Left ventricle myocardium superior (tissue), 1 donor: ENCODE data around the gene RASAL2. TPM values are rescaled to one million over a fixed set of nuclear protein-coding genes. Genes with fewer than 3 reads are reported as not detected.
"Not testable (repeated sequence)": the region's sequence is repeated elsewhere in the genome, so short reads cannot be mapped to it uniquely, and the experiment has no call there.

ENCODE experiments used
- ATAC-seq: fragments of 200-7000 bp; cut with Tn5 transposase; one replicate; pipeline ENCODE4 v1.9.1; 2020; ENCODE audit warnings: mild to moderate bottlenecking, moderate library complexity
- DNase-seq: peaks from one replicate; pipeline ENCODE4 v3.0.0-alpha.2; 2020
- intact Hi-C: fragments of 100-400 bp; cut with micrococcal nuclease; formaldehyde crosslinking; loops from one replicate; pipeline ENCODE4 v1.11.0; 2022
- total RNA-seq: library from RNA; stranded (reverse); fragmentation: NEBNext Ultra II Directional; extraction: Animal tissue kit (Norgen Biotek cat#: 25700); gene quantifications from one replicate; pipeline ENCODE4 v1.2.1, GENCODE V29; 2021
- donor health status: DM: no; HTN: yes; CAD: no; lungs with severe emphysema.

Gene RASAL2
- total RNA-seq, 1 donor from 2014 or later, result 26.4 TPM

DNA sequence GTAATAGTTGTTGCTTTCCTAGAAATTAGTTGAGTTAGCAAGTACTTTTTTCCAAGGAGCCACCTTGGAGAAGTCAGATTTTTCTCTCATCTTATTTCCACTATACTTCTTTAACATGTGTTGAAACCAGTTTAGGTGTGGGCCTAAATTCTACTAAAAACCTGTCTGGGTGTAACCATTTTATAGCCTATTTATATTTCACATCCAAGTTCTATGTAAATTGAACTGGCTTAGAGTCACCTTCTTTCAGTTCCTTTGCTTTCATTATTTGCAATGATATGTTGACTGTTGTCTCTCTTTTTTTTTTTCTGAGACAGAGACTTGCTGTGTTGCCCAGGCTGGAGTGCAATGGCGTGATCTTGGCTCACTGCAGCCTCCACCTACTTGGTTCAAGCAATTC, 207.2 kb downstream of the RASAL2 start:
- DNase-seq, result no peak
- intact Hi-C loops, result loop anchor here (10.0 kb wide), 1 partner anchor 204 kb away; no protein-coding TSS in a partner anchor
- no peak for ATAC-seq

DNA sequence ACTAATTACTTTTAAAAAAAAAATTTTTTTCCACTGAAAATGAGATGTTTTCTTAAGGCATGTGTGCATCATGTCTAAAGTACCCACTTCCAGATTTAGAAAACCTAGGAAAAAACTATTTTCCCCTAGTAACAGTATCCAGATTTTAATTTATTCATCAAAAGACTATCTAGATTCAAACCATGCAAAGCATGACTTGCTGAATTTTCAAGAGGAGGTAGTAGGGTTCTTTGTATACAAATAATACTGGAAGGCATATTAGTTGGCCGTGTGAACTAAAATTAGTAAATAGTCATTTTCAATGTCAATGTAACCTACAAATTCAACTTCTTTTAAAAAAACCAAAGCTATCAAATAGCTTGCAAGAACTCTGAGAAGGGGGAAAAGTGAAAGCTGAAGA, 213.4 kb downstream of the RASAL2 start:
- no peak for DNase-seq
- intact Hi-C loops, result loop anchor here (10.0 kb wide), 1 partner anchor 198 kb away; no protein-coding TSS in a partner anchor
- ATAC-seq, result no peak

DNA sequence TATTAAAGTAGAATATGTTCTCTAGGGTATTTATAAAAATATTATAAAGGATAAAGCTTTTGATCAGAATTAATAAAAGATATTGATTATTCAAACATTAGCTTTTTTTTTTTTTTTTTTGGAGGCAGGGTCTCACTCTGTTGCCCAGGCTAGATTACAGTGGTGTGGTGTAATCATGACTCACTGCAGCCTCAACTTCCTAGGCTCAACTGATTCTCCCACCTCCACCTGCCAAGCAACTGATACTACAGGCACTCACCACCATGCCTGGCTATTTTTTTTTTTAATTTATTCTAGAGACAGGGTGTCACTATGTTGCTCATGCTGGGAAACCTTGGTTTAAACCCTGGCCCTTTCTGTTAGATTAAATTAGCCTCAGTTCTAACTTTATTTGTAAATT, 214.5 kb downstream of the RASAL2 start:
- intact Hi-C loops, result loop anchor here (10.0 kb wide), 1 partner anchor 196 kb away; no protein-coding TSS in a partner anchor
- ATAC-seq, result no peak
- no peak for DNase-seq

DNA sequence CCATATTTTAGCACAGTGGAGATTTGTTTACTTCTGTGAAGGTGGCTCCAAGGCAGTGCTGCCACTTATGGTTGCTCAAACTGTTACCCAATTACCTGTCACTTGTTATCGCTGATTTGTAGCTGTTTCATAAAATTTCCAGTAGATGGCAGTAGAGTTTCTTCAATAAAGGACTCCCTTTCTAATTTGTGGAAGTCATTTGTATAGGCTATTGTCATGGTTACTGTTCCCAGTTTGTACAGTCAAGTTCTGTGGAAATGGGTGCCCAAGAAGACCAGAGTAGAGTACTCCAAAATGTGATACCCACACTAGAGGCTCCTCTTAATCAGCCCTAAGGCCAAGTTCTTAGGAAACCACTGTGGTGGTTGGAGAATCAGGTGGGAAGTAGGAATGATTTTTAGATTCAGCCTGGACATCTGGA, 216.8 kb downstream of the RASAL2 start:
- DNase-seq, result no peak
- peak; percentile 88 for ATAC-seq
- intact Hi-C loops, result no loop called here

DNA sequence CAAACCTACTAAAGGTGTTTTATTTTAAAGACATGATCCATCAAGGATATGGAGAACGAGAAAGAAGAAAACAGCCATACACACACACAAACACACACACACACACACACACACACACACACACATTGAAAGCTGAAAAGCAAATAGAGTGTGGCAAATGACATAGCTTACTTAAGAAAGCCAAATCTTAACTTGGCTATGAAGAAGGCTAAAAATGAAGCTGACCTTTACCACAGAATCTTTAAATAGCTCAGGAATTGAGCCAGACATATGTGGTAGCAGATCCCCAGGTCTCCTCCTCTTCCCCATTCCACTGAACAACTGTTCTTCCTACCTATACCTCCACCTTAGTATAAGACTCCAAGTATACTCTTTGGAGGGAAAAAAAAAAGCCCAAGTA, 217.3 kb downstream of the RASAL2 start:
- DNase-seq (no peak), ATAC-seq (peak; percentile 82)
- intact Hi-C loops, result no loop called here

DNA sequence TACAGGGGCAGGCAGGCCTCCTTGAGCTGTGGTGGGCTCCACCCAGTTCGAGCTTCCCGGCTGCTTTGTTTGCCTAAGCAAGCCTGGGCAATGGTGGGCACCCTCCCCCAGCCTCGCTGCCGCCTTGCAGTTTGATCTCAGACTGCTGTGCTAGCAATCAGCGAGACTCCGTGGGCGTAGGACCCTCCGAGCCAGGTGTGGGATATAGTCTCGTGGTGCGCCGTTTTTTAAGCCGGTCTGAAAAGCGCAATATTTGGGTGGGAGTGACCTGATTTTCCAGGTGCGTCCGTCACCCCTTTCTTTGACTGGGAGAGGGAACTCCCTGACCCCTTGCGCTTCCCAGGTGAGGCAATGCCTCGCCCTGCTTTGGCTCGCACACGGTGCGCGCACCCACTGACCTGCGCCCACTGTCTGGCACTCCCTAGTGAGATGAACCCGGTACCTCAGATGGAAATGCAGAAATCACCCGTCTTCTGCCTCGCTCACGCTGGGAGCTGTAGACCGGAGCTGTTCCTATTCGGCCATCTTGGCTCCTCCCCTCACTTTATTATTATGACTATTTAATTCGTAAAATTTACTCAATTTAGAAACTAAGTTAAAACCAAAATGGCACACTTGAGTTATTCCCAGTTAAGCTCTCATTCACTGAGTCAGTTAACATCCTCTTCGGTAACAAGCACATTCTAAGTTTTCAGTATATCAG, 226.5 kb downstream of the RASAL2 start:
- ATAC-seq, intact Hi-C loops, DNase-seq: not testable (repeated sequence)

DNA sequence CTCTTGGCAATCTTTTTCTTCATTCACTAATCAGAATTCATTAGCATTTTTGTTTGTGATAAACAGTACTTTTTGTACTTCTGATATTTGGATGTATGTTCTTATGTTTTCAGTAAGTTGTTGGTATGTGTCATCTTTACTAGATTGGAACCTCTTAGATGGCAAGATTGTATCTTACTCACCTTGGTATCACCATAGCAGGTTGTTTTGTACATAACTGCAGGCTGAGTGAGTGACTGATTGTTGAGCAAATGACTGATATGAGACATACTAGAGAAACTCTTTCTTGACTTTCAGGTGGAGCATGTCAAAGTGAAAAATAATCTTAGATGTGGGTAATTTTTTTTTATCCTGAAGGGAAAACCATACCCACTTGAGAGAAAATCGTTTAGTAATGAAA, 229.2 kb downstream of the RASAL2 start:
- DNase-seq, result no peak
- intact Hi-C loops, result no loop called here
- ATAC-seq, result no peak

DNA sequence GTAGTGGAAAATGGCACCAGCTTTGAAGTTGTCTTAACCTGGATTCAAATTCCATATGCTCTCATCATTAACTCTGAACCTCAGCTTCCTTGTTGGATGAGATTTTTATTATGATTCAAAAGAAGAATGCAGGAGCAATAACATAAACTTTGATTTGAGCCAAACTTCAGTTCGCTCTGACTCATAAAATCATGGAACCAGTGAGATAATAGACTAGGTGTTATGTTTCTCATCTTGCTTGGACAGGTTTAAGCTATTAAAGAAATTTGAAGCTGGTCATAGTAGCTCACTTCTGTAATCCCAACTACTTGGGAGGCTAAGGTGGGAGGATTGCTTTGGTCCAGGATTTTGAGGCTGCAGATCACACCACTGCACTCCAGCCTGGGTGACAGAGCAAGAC, 230.1 kb downstream of the RASAL2 start:
- DNase-seq (no peak), ATAC-seq (no peak)
- intact Hi-C loops, result no loop called here

DNA sequence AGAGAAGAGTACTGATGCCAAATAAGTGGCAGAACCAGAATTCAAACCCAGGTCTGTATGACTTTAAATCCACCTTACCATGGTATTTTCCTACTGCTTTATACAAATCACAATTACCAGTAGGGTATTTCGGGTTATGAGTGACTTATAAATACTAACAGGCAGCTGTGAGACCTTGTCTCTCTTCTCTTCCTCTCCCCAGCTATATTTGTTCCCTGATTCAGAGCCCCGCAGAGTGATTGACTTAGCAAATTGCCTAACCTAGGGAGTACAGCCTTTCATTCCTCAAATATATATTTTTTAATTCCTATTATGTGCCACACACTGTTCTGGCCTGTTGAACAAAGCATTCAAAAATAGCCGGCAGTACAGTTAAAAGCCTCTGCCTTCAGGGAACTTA, 234.8 kb downstream of the RASAL2 start:
- intact Hi-C loops, result no loop called here
- no peak for DNase-seq
- ATAC-seq, result peak; percentile 80

DNA sequence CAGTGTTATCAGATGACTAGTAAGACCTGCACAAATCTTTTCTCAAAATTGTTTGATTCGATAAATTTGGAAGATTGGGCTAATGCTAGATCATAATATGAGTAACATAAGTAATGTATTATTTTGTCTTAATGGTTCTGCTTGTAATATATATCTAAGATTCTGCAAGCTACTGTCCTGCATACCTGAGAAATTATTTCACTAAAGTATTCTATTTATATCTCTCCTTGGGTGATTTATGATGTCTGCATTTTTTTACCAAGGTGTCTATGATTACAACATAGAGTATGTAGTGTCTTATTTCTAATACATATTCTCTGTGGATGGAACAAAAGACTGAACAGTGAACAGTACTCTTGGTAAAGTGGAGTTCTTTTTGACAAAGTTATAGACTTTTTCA, 236.2 kb downstream of the RASAL2 start:
- ATAC-seq (no peak), DNase-seq (no peak)
- intact Hi-C loops, result no loop called here

DNA sequence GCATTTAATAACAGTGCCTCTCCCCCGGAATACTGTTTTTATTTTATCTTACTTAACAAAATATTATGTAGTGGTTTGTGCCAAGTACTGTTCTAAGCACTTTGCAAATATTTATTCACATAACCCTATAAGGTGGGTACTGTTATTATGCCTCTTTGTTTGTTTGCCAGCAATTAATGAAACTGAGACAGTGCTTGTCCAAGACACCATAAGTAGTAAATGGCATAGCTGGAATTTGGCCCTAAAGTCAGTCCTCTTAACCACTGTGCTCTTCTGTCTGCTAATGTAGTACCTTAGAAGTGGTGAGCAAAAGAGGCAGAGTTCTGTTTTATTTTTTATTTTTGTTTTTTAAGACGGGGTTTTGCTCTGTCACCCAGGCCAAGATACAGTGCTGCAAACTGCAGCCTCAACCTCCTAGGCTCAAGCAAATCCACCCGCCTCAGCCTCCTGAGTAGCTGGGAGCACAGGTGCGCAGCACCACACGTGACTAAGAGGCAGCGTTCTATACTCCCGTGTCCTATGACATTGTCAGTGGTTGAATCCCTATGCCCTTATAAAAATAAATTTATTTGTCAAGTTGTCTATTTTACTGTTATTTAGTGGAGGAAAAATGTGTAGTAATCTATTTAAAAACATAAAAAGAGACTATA, 237.1 kb downstream of the RASAL2 start:
- intact Hi-C loops, result no loop called here
- ATAC-seq (no peak), DNase-seq (no peak)

DNA sequence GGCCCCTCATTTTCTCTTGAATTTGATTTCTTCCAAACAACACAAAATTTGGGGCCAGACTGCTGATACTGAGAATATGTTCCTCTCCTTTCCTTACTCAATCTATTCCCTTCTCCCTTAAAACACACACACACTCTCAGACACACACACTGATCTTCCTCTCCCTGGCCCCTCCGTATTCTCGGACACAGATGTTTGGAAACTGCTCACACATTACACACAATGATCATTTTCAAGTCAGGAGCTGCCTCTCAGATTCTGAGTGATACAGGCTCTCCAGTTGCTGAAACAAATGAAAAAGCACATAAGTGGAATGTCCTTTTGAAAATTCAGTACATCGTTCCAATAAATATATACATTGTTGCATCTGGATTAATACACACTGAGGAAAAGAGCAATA, 241.5 kb downstream of the RASAL2 start:
- ATAC-seq (no peak), DNase-seq (no peak)
- intact Hi-C loops, result no loop called here

DNA sequence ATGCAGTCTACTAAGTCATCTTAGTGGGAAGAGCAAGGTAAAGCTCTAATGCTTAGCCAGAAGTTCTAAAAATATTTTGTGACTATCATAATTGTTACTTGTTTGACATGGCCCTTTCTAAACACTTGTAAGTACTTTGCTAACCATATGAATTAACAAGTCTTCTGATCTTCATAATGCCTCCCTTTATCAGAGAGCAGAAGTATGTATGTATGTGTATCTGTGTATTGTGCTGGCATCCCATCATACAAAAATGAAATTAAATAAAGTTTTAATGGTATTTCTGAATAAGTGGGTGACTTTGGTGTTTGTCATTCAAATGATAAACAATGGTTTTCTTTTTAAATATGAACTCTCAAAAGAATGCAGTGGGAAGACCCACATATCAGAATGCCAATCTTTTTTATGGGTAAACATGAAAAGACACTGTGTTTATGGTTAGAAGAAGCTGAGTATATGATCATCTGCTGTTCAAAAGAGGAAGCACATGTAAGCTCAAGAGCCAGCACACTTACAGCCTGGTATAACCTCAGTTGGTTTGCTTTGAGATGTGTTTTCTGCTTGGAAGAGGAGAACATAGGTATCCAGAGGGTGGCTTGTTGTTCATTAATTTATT, 243.3 kb downstream of the RASAL2 start:
- intact Hi-C loops, result no loop called here
- no peak for ATAC-seq
- DNase-seq, result no peak

DNA sequence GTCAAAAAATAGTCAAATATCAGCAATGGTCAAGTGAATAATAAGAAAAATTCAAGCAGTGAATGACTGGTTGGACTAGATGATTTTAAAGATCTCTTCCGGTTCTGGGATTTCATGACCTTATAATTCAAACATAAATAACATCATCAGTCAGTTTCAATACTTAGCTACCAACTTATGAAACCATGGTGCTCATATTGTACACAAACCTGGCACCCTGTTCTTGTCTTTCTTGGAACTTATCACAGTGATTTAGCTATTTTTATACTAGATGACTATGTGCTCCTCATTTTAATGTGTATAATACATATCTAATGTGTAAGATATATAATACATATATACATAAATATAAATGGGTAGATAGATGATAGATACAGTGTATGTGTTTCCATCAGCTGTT, 245.9 kb downstream of the RASAL2 start:
- ATAC-seq (peak; percentile 36), DNase-seq (no peak)
- intact Hi-C loops, result no loop called here

DNA sequence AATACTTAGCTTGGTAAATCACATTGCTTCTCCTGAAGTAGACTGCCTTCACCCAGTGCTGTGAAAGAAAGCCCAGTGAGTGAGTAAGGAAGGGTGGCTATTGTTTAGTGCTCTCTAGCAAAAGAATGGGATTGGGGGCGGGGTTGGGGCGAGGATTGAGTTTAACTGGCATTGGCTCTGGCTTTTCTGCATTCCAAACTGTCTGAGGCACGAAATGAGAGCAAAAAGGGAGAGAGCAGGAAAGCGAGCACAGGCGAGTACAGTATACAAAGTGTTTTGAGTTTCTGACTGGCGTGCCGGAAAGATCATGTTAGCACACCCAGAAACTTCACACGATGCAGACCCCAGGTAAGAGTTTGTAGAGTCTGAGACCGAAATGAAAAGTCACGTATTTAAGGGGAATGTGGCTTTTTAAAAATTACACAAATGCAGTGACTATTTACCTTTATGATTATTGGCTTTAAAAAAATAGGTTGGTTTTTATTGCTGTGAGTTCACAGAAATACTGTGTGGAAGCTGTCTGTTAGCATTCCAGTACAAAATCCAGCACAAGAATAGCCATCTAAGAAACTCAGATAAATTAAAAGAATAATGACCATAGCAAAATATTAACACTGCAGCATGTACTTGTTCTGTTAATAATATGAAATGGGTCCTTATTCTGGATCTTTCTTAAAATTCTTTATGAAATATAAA, 247.5 kb downstream of the RASAL2 start:
- intact Hi-C loops, result no loop called here
- DNase-seq (peak; percentile 51), ATAC-seq (peak; percentile 66)

DNA sequence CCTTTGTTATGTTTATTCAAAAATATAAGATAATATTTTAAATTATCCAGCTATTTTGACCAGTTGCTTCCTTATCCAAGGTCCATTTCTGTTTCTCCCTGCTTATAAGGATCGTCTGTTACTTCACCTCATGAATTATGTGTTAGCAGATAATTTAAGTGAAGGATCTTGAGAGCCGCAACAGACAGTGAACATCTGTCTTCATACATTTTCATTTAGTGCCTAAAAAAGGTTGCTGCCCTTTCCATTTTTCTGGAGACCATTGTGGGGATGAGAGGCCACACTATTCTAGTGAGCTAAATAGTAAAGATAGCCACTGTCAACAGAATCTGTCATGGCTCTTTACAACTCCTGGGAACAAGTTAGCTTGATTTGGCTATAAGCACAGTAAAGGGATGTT, 248.8 kb downstream of the RASAL2 start:
- no peak for DNase-seq
- intact Hi-C loops, result no loop called here
- ATAC-seq, result peak; percentile 13

DNA sequence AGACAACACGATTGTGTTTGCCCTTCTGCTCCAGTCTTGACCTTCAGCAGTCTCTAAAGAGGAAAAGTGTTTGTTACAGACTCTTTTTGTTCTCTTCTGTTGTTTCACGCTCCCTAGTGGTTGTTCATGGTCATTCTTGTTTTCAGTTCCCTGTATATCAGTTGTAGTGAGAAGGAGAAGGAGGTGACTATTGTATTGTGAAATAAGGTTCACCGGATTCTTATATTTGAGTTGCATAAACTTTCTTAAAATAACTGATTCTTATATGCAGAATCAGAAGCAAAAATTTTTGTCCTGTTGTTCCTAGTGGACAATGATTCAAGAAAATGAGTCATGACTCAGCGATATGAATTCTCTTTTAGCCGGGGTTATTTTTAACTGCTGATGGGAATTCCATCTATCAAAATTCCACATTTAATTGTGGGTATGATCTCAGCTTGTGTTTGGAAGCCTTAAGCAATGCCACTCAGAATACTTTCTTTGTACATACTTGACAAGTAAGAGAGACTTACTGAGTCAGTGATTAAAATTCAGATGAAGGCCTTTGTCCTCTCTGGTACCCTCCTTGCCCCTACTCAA, 250.7 kb downstream of the RASAL2 start:
- ATAC-seq (peak; percentile 82), DNase-seq (no peak)
- intact Hi-C loops, result no loop called here

DNA sequence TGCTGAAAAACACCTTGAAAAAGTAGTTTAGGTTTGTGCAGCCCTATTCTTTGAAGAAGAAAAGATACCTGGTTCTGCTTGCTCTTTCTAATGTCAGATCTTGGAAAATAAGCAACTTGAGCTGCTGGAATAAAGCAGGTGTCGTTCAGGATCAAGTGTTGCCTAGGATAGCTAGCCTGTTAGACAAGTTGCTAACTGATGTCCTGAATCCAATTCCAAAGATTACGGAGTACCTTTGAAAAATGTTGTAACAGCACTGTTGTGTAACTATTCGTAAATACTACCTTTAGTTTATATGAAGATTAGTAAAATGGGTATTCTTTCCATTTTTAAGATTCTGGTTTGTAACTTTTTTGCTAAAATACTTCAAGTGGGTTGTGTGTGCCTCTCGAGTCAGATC, 251.3 kb downstream of the RASAL2 start:
- peak; percentile 40 for ATAC-seq
- DNase-seq, result no peak
- intact Hi-C loops, result no loop called here

DNA sequence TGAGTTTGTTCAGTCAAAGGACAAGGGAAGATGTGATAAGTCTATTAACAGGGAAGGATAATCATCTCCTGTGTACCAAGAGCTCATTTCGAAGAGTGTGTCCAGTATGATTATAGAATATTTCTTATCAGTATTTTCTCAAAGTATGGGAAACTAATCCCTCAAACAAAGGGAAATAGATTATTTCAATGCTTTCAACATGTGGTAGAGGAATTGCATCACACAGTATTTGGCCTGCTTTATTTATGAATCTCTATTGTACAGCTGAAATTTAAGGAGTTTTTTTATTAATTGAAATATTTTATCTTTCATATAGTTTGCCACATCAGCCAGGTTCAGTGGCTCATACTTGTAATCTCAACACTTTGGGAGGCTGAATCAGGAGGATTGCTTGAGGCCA, 251.9 kb downstream of the RASAL2 start:
- intact Hi-C loops, result no loop called here
- DNase-seq (no peak), ATAC-seq (no peak)

DNA sequence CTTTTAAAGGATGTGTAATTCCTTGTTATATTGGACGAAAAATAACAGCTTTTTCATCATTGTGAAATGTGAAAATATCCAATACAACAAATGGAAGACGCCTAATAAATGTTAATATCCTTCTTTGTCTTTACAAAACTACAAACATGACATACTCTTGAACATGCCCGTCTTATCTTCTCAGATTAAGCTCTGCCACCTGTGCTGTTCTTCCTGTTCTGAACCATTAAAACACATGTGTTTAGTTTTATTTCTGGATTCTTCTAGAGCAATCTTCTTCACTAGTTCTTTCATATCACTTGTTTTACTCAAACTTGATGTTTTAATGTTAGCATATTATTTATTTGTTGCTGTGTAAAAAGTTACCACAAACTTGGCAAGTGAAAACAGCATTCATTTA, 255.9 kb downstream of the RASAL2 start:
- intact Hi-C loops, result no loop called here
- DNase-seq, result no peak
- no peak for ATAC-seq
